ENCODE data around the gene MRGPRE.

- TF ChIP-seq, protein P1, sequence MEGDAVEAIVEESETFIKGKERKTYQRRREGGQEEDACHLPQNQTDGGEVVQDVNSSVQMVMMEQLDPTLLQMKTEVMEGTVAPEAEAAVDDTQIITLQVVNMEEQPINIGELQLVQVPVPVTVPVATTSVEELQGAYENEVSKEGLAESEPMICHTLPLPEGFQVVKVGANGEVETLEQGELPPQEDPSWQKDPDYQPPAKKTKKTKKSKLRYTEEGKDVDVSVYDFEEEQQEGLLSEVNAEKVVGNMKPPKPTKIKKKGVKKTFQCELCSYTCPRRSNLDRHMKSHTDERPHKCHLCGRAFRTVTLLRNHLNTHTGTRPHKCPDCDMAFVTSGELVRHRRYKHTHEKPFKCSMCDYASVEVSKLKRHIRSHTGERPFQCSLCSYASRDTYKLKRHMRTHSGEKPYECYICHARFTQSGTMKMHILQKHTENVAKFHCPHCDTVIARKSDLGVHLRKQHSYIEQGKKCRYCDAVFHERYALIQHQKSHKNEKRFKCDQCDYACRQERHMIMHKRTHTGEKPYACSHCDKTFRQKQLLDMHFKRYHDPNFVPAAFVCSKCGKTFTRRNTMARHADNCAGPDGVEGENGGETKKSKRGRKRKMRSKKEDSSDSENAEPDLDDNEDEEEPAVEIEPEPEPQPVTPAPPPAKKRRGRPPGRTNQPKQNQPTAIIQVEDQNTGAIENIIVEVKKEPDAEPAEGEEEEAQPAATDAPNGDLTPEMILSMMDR (IDR thresholded peaks at IDR 0.05): no peak
- TF ChIP-seq ZFX (IDR thresholded peaks at IDR 0.05; ENCODE audit: borderline replicate concordance): no peak
Observed at GRCh38 chr11:3220101-3220500, 12.1 kb downstream of the MRGPRE start.

All from 22Rv1 (cell line).